Activated naive CD4-positive, alpha-beta T cell treated with anti-CD3 and anti-CD28 coated beads, Interleukin-2, amount 50 U/mL, for 72 hours (primary cell): ENCODE data around the gene ZNF225. TPM values are rescaled to one million over a fixed set of nuclear protein-coding genes. Genes with fewer than 3 reads are reported as not detected.
"Not testable (repeated sequence)": the region's sequence is repeated elsewhere in the genome, so short reads cannot be mapped to it uniquely, and the experiment has no call there.

ENCODE experiments used
- ATAC-seq, 2 donors: fragments of 150-1000 bp; cut with Tn5 transposase; 2 replicates each; pipeline ENCODE4 v1.10.0; 2021; ENCODE audit warnings: mild to moderate bottlenecking in 2 of 2, moderate library complexity in 2 of 2
- DNase-seq, 2 donors: peaks; one replicate each; pipeline ENCODE4 v3.0.0; 2021 to 2022; ENCODE audit warnings: low spot score in 2 of 2
- H3K27ac Mint-ChIP-seq, 2 donors: one replicate each; pipeline ENCODE4 v1.8.0; 2022; ENCODE audit warnings: mild to moderate bottlenecking in 2 of 2, mixed read lengths in 2 of 2
- H3K36me3 Mint-ChIP-seq, 2 donors: one replicate each; pipeline ENCODE4 v1.8.0; 2022; ENCODE audit warnings: mixed read lengths in 2 of 2
- H3K9me3 Mint-ChIP-seq, 2 donors: one replicate each; pipeline ENCODE4 v1.8.0; 2022; ENCODE audit warnings: mixed read lengths in 2 of 2
- total RNA-seq, 2 donors: library from RNA; stranded (reverse); gene quantifications; one replicate each; pipeline ENCODE4 v1.2.3, GENCODE V29; 2022

The ZNF225 gene
- total RNA-seq, result 1 to 10 TPM in 1 of 2 donors, under 1 TPM in 1; 0.96 to 2.7 TPM

GRCh38 chr19:44113138-44113783 is at the start of gene ZNF225:
TSS of gene ZNF225 (plus strand) at chr19:44113399. CDS start at chr19:44115828, 2,429 bp downstream.
- Mint-ChIP-seq H3K27ac (peak within 1 kb of the TSS; percentile 86 to 94), H3K36me3 (peaks cover 28 to 44% of the 10 kb centered on the region in 2 donors), H3K9me3 (peaks cover 10 to 25% of the 10 kb centered on the region in 2 donors)
- ATAC-seq, result peak; percentile 81 to 91
- peak; percentile 57 to 80 for DNase-seq

- ATAC-seq (no peak), DNase-seq (no peak)
- Mint-ChIP-seq H3K36me3 (peaks cover 63 to 77% of the 10 kb centered on the region in 2 donors), H3K27ac (no peak overlapping the region), H3K9me3 (peaks cover 37 to 49% of the 10 kb centered on the region in 2 donors)
These were observed 46.9 kb upstream of the ZNF225 start for GRCh38 chr19:44066305-44066704.

- peaks cover 31 to 48% of the 10 kb centered on the region in 2 donors for H3K9me3 Mint-ChIP-seq
- no peak overlapping the region for H3K27ac Mint-ChIP-seq
- no peak for ATAC-seq
- DNase-seq, result no peak
- peaks cover 56 to 62% of the 10 kb centered on the region in 2 donors for H3K36me3 Mint-ChIP-seq
These were observed 43.8 kb upstream of the ZNF225 start for GRCh38 chr19:44069415-44069814.

GRCh38 chr19:44071824-44072542 is 41.2 kb upstream of the ZNF225 start, which contains the start of gene ZNF284:
TSS of gene ZNF284 (plus strand) at chr19:44072159. CDS start at chr19:44076390, 4,231 bp downstream.
- H3K27ac Mint-ChIP-seq, result peak within 1 kb of the TSS; percentile 10 to 58
- H3K36me3 Mint-ChIP-seq, result peaks cover 50% of the 10 kb centered on the region in 2 donors
- peaks cover 18 to 33% of the 10 kb centered on the region in 2 donors for H3K9me3 Mint-ChIP-seq
- peak; percentile 100 for ATAC-seq
- peak; percentile 77 to 85 for DNase-seq

DNA sequence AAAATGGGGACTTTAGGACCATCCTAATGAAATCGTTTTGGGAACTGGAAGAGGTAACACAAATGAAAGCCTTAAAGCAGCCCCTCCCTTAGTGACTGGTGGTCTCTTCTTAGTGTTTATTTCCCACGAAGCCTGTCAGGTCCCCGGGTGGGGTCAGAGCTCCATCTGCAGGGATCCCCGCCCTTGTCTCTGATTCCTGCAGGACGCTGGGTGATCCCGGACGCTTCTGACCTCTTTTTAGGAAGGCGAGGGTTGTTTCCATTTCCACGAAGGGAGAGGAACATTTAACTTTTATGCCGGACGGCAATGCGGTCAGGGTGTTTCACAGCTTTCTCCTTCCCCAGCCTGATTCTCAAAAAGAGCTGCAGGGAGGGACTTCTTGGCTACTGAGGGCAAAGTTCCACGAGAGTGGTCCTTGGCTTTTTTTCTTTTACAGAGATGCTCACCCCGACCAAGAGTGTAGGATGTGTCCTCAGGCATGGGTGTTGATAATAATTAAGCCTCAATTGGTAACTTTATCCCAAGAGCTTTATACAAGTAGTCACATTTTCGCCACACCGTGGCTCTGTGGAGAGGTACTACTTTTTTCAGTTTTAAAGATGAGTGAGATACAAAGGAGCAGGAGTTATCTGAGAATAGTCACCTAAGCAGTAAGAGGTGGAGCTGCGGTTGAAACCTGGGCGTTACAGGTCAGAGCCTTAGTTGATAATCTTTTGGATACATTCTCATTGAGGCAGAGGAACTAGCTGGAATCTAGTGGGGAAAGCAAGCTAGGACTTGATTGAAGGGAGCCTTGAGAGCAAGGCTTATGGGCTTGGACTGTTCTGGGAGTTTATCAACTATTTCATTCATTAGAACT is 40.4 kb upstream of the ZNF225 start:
- no peak for DNase-seq
- H3K36me3 Mint-ChIP-seq, result peaks cover 43 to 46% of the 10 kb centered on the region in 2 donors
- peak overlapping the region in 1 of 2 donors; percentile 58 for H3K27ac Mint-ChIP-seq
- peaks cover 14 to 28% of the 10 kb centered on the region in 2 donors for H3K9me3 Mint-ChIP-seq
- ATAC-seq, result no peak

GRCh38 chr19:44076325-44076724 is 36.9 kb upstream of the ZNF225 start:
- Mint-ChIP-seq H3K9me3 (peaks cover 5 to 11% of the 10 kb centered on the region in 2 donors), H3K27ac (no peak overlapping the region), H3K36me3 (peaks cover 35 to 43% of the 10 kb centered on the region in 2 donors)
- ATAC-seq (no peak), DNase-seq (no peak)

DNA sequence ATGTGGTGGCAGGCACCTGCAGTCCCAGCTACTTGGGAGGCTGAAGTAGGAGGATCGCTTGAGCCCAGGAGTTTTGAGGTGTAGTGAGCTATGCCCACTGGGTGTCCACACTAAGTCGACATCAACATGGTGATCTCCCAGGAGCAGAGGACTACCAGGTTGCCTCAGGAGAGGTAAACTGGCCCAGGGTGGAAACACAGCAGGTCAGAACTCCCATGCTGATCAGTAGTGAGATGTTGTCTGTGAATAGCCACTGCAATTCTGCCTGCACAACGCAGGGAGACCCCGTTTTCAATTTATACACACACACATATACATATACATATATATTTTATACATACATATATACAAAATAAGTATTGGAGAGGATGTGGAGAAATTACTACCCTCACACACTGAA is 21.1 kb upstream of the ZNF225 start:
- peaks cover 0 to 5% of the 10 kb centered on the region in 2 donors for H3K9me3 Mint-ChIP-seq

GRCh38 chr19:44093931-44094765 is 19.1 kb upstream of the ZNF225 start, which contains the start of gene ZNF224:
TSS of gene ZNF224 (plus strand) at chr19:44094361. CDS start at chr19:44097874, 3,513 bp downstream.
- Mint-ChIP-seq H3K9me3 (peaks cover 4 to 12% of the 10 kb centered on the region in 2 donors), H3K36me3 (peaks cover 34 to 51% of the 10 kb centered on the region in 2 donors), H3K27ac (peak within 1 kb of the TSS; percentile 94 to 95)
- DNase-seq, result peak; percentile 71 to 77
- peak; percentile 76 to 95 for ATAC-seq

More for the DNA sequence above, 21.1 kb upstream of the ZNF225 start:
- no peak for ATAC-seq
- no peak for DNase-seq
- Mint-ChIP-seq H3K36me3 (peaks cover 17 to 33% of the 10 kb centered on the region in 2 donors), H3K27ac (no peak overlapping the region)

GRCh38 chr19:44107751-44108150 is 5.4 kb upstream of the ZNF225 start:
- peaks cover 55 to 82% of the 10 kb centered on the region in 2 donors for H3K36me3 Mint-ChIP-seq
- ATAC-seq (no peak), DNase-seq (no peak)
- H3K27ac Mint-ChIP-seq, result no peak overlapping the region
- H3K9me3 Mint-ChIP-seq, result peaks cover 45 to 57% of the 10 kb centered on the region in 2 donors

- Mint-ChIP-seq H3K36me3 (peaks cover 50 to 71% of the 10 kb centered on the region in 2 donors), H3K27ac (no peak overlapping the region), H3K9me3 (peaks cover 37 to 44% of the 10 kb centered on the region in 2 donors)
- ATAC-seq, result no peak
- no peak for DNase-seq
These were observed 3.7 kb upstream of the ZNF225 start for GRCh38 chr19:44109458-44109857.

- H3K36me3 Mint-ChIP-seq, result peaks cover 41 to 48% of the 10 kb centered on the region in 2 donors
- peak in 1 of 2 donors; percentile 44 for ATAC-seq
- peaks cover 23 to 38% of the 10 kb centered on the region in 2 donors for H3K9me3 Mint-ChIP-seq
- no peak for DNase-seq
- no peak overlapping the region for H3K27ac Mint-ChIP-seq
These were observed 1.2 kb upstream of the ZNF225 start for GRCh38 chr19:44111910-44112463.

DNA sequence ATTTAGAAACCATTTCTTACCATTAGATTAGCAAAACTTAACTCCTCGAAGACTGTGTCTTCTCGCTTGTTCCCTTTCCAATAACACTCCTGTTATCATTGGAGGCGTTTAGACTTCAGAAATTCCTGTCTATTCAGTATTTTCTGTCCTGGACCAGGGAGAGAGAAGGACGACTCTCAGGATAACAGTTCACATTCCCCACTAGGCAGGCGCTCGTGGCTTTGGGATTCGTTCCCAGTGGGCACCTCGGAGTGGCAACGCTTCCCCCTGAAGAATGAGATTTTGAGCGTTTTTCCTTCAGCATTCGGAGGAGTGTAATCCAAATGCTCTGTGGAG is 429 bp upstream of the ZNF225 start:
- Mint-ChIP-seq H3K36me3 (peaks cover 33 to 44% of the 10 kb centered on the region in 2 donors), H3K27ac (peak overlapping the region; percentile 86 to 94)
- no peak for ATAC-seq

DNA sequence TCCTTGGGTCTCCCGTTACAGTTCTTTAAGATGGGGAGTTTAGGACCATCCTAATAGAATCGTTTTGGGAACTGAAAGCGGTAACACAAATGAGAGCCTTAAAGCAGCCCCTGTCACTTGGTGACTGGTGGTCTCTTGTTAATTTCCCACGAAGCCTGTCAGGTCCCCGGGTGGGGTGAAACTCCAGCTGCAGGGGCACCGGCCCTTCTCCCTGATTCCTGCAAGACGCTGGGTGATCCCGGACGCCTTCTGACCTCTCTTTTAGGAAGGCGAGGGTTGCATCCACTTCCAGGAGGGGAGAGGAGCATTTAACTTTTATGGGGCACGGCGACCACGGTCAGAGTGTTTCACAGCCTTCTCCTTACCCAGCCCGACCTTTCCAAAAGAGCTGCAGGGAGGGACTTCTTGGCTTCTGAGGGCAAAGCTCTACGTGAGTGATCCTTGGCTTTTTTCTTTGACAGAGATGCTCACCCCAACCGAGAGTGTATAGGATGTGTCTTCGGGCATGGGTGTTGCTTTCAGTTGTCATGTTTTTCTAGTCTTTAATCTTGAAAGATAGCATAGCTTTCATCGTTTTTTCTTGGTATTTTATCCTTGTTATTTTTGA is 688 bp downstream of the ZNF225 start:
- Mint-ChIP-seq H3K9me3 (peaks cover 8 to 23% of the 10 kb centered on the region in 2 donors), H3K27ac (peak overlapping the region; percentile 14 to 86), H3K36me3 (peaks cover 27 to 47% of the 10 kb centered on the region in 2 donors)
- ATAC-seq (peak in 1 of 2 donors; percentile 41), DNase-seq (no peak)

More for the DNA sequence above, 429 bp upstream of the ZNF225 start:
- peaks cover 15 to 30% of the 10 kb centered on the region in 2 donors for H3K9me3 Mint-ChIP-seq
- DNase-seq, result no peak

DNA sequence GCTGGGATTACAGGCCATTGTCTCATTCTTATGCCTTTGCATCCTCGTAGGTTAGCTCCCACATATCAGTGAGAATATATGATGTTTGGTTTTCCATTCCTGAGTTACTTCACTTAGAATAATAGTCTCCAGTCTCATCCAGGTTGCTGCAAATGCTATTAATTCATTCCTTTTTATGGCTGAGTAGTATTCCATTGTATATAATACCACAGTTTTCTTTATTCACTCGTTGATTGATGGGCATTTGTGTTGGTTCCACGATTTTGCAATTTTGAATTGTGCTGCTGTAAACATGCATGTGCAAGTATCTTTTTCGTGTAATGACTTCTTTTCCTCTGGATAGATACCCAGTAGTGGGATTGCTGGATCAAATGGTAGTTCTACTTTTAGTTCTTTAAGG is 8.0 kb downstream of the ZNF225 start:
- ATAC-seq, DNase-seq, H3K27ac Mint-ChIP-seq: not testable (repeated sequence)
- peaks cover 45 to 53% of the 10 kb centered on the region in 2 donors for H3K9me3 Mint-ChIP-seq
- peaks cover 71 to 78% of the 10 kb centered on the region in 2 donors for H3K36me3 Mint-ChIP-seq

DNA sequence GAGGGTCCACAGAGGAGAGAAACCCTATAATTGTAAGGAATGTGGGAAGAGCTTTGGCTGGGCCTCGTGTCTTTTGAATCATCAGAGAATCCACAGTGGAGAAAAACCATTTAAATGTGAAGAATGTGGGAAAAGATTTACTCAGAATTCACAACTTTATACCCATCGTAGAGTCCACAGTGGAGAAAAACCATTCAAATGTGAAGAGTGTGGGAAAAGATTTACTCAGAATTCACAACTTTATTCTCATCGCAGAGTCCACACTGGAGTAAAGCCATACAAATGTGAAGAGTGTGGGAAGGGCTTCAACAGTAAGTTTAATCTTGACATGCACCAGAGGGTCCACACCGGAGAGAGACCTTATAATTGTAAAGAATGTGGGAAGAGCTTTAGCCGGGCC is 18.8 kb downstream of the ZNF225 start:
- DNase-seq, result no peak
- Mint-ChIP-seq H3K36me3 (peaks cover 12 to 29% of the 10 kb centered on the region in 2 donors), H3K9me3 (peaks cover 24 to 33% of the 10 kb centered on the region in 2 donors), H3K27ac (no peak overlapping the region)
- ATAC-seq, result no peak
